Ovary (tissue), 3 donors: ENCODE results near the gene FILIP1L.
"Not testable (repeated sequence)": the region's sequence is repeated elsewhere in the genome, so short reads cannot be mapped to it uniquely, and the experiment has no call there.

Experiments
- POLR2A ChIP-seq: fragments of 450-650 bp; IDR thresholded peaks from one replicate; pipeline ENCODE4 v1.6.1; 2017; ENCODE audit warnings: antibody characterized with exemption, mild to moderate bottlenecking, moderate library complexity
- TF ChIP-seq, protein P1 (sequence below), 3 donors: fragments of 450-650 bp in 2 of 3; fragments of 200-600 bp in 1 of 3; IDR thresholded peaks; one replicate each; pipeline versions ENCODE4 v1.5.1 to v1.8.0; 2016 to 2022; ENCODE audit warnings: antibody characterized with exemption in 3 of 3, mild to moderate bottlenecking in 1 of 3
- donor health status: DM: no; HTN: no; CAD: no.

DNA sequence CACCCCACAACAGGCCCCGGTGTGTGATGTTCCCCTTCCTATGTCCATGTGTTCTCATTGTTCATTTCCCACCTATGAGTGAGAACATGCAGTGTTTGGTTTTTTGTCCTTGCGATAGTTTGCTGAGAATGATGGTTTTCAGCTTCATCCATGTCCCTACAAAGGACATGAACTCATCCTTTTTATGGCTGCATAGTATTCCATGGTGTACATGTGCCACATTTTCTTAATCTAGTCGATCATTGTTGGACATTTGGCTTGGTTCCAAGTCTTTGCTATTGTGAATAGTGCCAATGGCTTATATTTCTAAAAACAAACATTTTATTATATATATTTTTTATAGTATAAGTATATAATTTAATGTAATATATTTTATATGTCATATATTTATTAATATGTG, 62.8 kb downstream of the FILIP1L start:
- not testable (repeated sequence) for TF ChIP-seq POLR2A
- TF ChIP-seq, protein P1, sequence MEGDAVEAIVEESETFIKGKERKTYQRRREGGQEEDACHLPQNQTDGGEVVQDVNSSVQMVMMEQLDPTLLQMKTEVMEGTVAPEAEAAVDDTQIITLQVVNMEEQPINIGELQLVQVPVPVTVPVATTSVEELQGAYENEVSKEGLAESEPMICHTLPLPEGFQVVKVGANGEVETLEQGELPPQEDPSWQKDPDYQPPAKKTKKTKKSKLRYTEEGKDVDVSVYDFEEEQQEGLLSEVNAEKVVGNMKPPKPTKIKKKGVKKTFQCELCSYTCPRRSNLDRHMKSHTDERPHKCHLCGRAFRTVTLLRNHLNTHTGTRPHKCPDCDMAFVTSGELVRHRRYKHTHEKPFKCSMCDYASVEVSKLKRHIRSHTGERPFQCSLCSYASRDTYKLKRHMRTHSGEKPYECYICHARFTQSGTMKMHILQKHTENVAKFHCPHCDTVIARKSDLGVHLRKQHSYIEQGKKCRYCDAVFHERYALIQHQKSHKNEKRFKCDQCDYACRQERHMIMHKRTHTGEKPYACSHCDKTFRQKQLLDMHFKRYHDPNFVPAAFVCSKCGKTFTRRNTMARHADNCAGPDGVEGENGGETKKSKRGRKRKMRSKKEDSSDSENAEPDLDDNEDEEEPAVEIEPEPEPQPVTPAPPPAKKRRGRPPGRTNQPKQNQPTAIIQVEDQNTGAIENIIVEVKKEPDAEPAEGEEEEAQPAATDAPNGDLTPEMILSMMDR (IDR thresholded peaks at IDR 0.05) = not testable (repeated sequence)
